Large intestine (tissue), 3 donors: ENCODE measurements around the gene GDF11. TPM values are rescaled to one million over a fixed set of nuclear protein-coding genes. Genes with fewer than 3 reads are reported as not detected.

Experiments
- DNase-seq, 2 donors: peaks; one replicate each; pipeline versions ENCODE4 v3.0.0 to v3.0.0-alpha.2; 2013
- H3K27ac ChIP-seq: one replicate; pipeline ENCODE4 v1.5.1; 2013; ENCODE audit warnings: low read length
- H3K27me3 ChIP-seq: 2 replicates; pipeline ENCODE4 v1.6.1; 2013; ENCODE audit warnings: low read length; ENCODE audit not compliant: control insufficient read depth, insufficient read depth
- H3K36me3 ChIP-seq: 2 replicates; pipeline ENCODE4 v1.6.1; 2013; ENCODE audit warnings: low read length; ENCODE audit not compliant: control insufficient read depth, insufficient read depth
- H3K4me1 ChIP-seq: one replicate; pipeline ENCODE4 v1.6.1; 2013; ENCODE audit warnings: low read length; ENCODE audit not compliant: control insufficient read depth, insufficient read depth
- H3K4me3 ChIP-seq: one replicate; pipeline ENCODE4 v1.5.1; 2013; ENCODE audit warnings: low read length
- H3K9me3 ChIP-seq: one replicate; pipeline ENCODE4 v1.6.1; 2013; ENCODE audit warnings: mild to moderate bottlenecking, low read depth, low read length, moderate library complexity; ENCODE audit not compliant: control insufficient read depth
- WGBS: methylation state at CpG from one replicate; pipeline ENCODE4 v1.1.5; 2013; ENCODE audit warnings: low lambda C conversion rate; ENCODE audit not compliant: insufficient coverage; 5-methylcytosine and 5-hydroxymethylcytosine counted together
- polyA plus RNA-seq: library from polyadenylated mRNA; unstranded; fragments of 120-200 nt; gene quantifications from one replicate; pipeline ENCODE4 v1.2.1, GENCODE V29; 2013

Gene GDF11
- polyA plus RNA-seq, 1 donor, result 4.2 TPM

- no CpG with 5 or more reads among the region's 16 CpGs for WGBS
- H3K36me3 ChIP-seq, result no peaks in the 10 kb centered on the region
- no peaks in the 10 kb centered on the region for H3K27me3 ChIP-seq
- DNase-seq, result no peak
- no peak overlapping the region for H3K4me3 ChIP-seq
- H3K27ac ChIP-seq, result no peak overlapping the region
- no peaks in the 10 kb centered on the region for H3K9me3 ChIP-seq
- H3K4me1 ChIP-seq, result peaks cover 46% of the 10 kb centered on the region
These were observed 44.5 kb upstream of the GDF11 start for GRCh38 chr12:55698241-55698955.

DNA sequence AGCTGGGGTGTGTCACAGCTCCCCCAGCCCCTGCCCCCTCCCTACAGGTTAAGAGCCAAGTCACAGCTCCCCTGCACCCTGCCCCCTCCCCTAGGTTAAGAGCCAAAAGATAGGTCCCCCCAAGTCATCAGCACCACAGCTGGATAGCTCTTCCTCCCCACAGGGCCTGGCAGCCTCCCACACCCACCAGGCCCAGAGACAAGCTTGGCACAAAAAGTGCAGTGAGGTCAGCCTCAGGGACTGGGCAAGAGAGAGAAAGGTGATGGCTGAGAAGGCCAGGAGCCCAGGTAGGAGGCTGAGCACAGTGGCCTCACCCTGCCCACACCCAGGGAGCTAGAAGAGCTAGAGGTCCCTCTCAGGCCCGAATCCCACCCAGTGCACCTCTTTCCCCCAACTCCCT, 44.0 kb upstream of the GDF11 start:
- no peaks in the 10 kb centered on the region for H3K36me3 ChIP-seq
- H3K9me3 ChIP-seq, result no peaks in the 10 kb centered on the region
- no peak overlapping the region for H3K27ac ChIP-seq

DNA sequence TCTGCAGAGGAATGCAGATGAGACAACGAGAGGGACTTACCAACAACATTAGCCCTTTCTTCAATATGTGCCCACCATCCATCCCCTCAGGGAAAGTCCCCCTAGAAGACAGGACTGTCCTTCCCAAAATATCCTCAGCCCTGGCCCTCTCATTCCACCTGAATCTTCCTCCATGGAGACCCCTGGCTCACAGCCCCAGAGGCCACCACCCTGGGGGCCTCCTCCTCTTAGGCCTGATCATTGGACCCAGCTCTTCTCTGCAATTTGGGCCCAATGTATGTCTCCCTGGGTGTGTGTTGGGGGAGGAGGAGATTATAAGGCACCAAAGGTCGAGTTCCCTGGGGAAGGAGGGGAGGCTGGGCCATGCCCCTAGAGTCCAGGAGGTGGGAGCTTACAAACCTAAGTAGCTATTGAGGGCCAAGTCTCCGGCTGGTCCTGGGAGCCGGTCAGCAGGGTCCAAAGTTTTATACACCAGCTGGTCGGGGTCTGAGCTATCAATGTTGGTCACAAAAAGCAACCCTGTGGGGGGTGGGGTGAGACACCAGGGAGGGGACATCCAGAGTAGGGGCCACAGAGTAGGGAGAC, 43.4 kb upstream of the GDF11 start:
- WGBS, result no CpG with 5 or more reads among the region's 5 CpGs

More for the DNA sequence above, 44.0 kb upstream of the GDF11 start:
- H3K4me1 ChIP-seq, result peaks cover 45% of the 10 kb centered on the region
- no peak for DNase-seq
- no peaks in the 10 kb centered on the region for H3K27me3 ChIP-seq
- no peak overlapping the region for H3K4me3 ChIP-seq
- whole genome bisulfite sequencing, result no CpG with 5 or more reads among the region's 1 CpG

DNA sequence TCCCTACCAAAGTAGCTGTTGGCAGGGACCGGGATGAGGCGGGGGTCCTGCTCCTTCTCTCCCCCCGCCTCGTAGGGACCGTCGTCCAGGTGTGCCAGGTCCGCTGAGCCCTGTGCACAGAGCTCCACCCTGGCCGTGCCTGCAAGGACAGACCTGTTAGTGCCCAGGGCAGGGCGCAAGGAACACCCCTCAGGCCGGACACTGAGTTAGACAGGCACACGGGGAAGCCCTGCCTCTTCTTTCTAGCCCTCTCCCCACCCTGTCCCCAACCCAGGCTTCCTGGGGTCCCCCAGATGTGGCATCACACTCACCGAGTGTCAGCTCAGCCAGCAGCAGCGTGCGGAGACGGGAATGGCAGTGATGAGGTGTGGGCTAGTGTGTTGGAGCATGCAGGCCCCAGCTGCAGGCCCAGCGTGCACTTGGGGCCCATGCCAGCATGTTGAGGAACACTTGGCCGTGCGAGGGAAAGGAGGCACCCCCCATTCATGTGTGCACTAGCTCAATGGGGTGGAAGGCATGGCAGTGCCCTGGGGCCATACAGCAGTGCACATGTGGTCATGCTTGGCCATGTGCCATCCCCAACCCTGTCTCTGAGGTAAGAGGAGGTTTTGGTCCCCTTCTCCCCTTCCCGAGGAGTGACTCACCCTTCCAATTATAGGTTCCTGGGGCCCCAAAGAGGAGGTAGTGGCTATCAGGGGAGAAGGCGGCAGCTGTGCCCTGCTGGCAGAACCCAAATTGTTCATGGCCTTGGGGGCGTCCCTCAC, 42.5 kb upstream of the GDF11 start:
- Histone ChIP-seq H3K36me3 (no peaks in the 10 kb centered on the region), H3K27ac (no peak overlapping the region), H3K9me3 (no peaks in the 10 kb centered on the region), H3K4me1 (peaks cover 31% of the 10 kb centered on the region), H3K4me3 (no peak overlapping the region), H3K27me3 (no peaks in the 10 kb centered on the region)
- no CpG with 5 or more reads among the region's 21 CpGs for WGBS
- no peak for DNase-seq

More for the DNA sequence above, 43.4 kb upstream of the GDF11 start:
- DNase-seq, result peak in 1 of 2 donors; percentile 69
- Histone ChIP-seq H3K9me3 (no peaks in the 10 kb centered on the region), H3K27me3 (no peaks in the 10 kb centered on the region), H3K4me3 (no peak overlapping the region), H3K27ac (no peak overlapping the region), H3K36me3 (no peaks in the 10 kb centered on the region), H3K4me1 (peaks cover 39% of the 10 kb centered on the region)

- Histone ChIP-seq H3K36me3 (no peaks in the 10 kb centered on the region), H3K27ac (no peak overlapping the region), H3K9me3 (no peaks in the 10 kb centered on the region), H3K4me1 (peaks cover 35% of the 10 kb centered on the region), H3K27me3 (peaks cover 9% of the 10 kb centered on the region), H3K4me3 (no peak overlapping the region)
- no peak for DNase-seq
- no CpG with 5 or more reads among the region's 8 CpGs for whole genome bisulfite sequencing
These were observed 40.1 kb upstream of the GDF11 start for GRCh38 chr12:55702861-55703260.

DNA sequence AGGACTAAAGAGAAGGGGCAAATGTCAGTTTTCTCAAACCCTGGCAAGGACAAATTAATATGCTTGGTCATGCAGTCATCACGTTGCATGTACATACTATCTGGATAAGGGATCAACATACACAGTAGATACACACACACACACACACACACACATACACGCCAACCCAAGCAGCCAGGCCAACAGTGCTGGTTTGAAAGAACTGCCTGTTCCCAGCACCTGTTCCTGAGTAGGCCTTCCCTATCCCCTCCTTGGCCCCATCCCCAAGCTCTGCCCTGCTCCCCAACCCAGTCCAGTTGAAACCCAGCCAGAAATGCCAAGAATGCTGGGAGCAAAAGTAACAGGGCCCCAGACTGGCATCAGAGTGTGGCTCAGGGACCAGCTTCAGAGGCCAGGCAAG, 39.6 kb upstream of the GDF11 start:
- no peaks in the 10 kb centered on the region for H3K9me3 ChIP-seq
- H3K4me1 ChIP-seq, result peaks cover 35% of the 10 kb centered on the region
- DNase-seq, result no peak
- peaks cover 9% of the 10 kb centered on the region for H3K27me3 ChIP-seq
- no CpG with 5 or more reads among the region's 2 CpGs for WGBS
- no peak overlapping the region for H3K4me3 ChIP-seq
- no peaks in the 10 kb centered on the region for H3K36me3 ChIP-seq
- H3K27ac ChIP-seq, result no peak overlapping the region

- Histone ChIP-seq H3K27ac (no peak overlapping the region), H3K36me3 (no peaks in the 10 kb centered on the region), H3K27me3 (peaks cover 15% of the 10 kb centered on the region), H3K9me3 (no peaks in the 10 kb centered on the region), H3K4me3 (no peak overlapping the region), H3K4me1 (peaks cover 33% of the 10 kb centered on the region)
- WGBS, result no CpG with 5 or more reads among the region's 6 CpGs
- no peak for DNase-seq
These were observed 38.8 kb upstream of the GDF11 start for GRCh38 chr12:55703901-55704761.

DNA sequence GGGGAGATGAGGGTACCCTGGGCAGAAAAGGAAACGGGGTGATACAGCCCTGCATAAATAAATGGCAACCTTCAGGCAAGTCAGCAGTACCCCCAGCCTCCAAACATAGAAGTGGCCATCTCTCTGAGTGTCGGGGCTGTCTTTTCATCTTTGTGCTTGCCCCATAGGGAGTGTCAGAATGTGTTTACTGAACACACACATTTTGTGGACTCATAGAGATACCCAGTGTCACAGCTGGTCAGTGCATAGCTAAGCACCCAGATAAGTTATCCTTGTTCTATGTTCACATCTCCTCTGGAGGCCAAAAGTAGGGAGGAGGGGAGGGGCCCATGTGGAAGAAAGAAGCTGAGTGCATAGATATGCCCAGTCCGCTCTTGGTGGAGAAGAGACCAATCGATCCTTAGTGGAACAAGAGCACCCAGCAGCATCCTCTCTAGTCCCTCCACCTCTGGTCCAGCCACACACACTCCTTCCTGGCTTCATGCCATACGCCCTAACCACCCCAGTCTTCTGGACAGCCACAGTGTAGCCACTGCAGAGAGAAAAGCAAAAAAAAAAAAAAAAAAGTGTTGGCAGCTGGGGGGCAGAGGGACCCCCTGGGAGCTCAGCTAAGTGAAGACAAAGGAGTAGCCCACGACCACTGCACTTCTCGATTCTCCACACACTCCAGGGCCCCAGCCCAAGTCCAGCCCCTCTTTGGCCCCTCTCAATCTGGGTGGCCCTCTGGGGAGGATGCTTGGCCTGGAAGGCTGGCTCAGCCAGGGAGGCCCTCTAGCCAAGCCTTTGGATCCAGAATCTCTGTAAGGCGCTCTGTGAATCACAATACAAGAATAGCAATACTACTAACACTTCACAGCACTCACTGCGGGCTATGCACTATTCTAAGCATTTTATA, 37.9 kb upstream of the GDF11 start:
- no peak overlapping the region for H3K4me3 ChIP-seq
- H3K27me3 ChIP-seq, result peaks cover 22% of the 10 kb centered on the region
- H3K27ac ChIP-seq, result no peak overlapping the region
- no peaks in the 10 kb centered on the region for H3K36me3 ChIP-seq
- H3K4me1 ChIP-seq, result peaks cover 23% of the 10 kb centered on the region
- H3K9me3 ChIP-seq, result no peaks in the 10 kb centered on the region
- WGBS, result no CpG with 5 or more reads among the region's 9 CpGs
- DNase-seq, result no peak

DNA sequence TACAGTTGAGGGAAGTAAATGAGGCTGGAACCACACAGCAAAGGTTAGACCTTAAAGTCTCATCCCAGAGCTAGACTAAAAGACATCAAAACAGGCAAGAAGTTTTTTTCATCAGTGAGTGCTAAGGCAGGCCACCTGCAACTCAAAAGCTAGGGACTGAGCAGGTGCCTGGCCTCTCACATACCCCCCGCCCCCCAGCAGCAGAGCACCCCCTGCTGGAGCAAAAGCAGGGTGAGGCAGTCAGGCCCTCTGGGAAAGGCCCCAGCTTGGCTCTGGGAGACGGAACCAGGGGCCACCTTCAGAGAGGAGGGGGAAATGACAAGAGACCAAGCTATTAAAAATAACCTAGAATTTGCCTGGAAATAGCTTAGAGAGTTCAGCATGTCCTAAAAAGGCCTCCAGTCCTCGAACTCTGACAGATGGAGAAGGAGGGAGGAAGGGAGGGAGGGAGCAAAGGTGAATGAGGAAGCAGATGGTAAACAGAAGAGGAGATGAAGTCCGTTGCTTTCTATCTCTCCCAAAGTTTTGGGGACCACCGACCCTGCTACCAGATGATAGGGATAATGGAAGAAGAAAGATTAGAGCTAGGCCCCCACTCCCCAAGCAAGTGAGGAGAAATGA, 37.0 kb upstream of the GDF11 start:
- peaks cover 22% of the 10 kb centered on the region for H3K4me1 ChIP-seq
- H3K4me3 ChIP-seq, result no peak overlapping the region
- no peak for DNase-seq

More for the DNA sequence above, 37.0 kb upstream of the GDF11 start:
- no peaks in the 10 kb centered on the region for H3K9me3 ChIP-seq
- no peak overlapping the region for H3K27ac ChIP-seq
- 0% methylated on average over 1 of the region's 5 CpGs for WGBS
- H3K36me3 ChIP-seq, result no peaks in the 10 kb centered on the region
- H3K27me3 ChIP-seq, result peaks cover 24% of the 10 kb centered on the region
